ENCODE data around the gene PTPRC.

PTPRC gene

DNA sequence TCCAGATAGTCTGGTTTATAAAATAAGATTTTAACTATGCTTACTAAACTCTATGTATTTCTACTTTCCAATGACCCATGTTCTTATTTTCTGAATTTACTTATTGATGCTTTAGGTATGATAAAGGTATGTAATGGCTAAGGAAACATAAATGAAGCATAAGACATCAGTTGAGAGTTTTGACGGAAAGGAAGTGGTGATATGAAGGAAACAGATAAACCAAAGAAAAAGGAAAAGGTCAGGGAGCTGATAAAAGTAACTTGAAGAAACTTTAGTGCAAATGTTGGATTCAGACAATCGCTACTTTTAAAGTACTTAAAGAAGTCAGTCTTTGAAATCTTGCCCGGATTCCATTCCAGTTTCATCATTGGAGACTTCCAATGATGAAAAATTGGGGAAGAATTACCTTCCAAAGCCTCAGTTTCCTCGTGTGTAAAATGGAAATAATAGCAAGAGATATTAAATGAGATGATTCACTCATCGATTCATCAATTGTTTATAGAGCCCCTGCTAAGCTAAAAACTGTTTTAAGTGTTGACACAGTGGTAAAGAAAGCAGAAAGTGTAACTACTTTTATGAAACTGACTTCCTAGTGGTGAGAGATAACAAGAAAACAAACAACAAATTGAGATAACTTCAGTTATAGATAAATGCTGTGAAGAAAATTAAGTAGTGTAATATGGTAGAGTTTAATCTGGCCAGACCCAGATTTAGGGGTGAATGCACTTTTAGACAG, 10.6 kb downstream of the PTPRC start:
- DNase-seq = no peak

DNA sequence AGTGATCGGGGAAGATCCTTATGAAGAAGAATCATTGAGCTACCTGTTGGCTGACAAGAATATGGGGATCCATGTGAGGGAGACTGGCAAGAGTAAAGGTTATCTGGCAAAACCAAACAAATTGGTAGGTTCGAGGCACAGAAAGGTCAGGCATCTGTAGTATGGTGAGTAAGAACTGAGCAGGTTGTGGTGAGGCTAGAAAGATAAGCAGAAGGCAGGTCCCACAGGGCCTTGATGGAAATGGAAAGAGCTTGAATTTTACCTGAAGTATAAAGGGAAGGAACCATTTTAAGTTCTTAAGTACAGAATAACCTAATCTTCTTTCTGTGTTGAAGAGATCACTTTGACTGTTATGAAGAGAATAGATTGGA, 11.1 kb downstream of the PTPRC start:
- no peak for DNase-seq

DNA sequence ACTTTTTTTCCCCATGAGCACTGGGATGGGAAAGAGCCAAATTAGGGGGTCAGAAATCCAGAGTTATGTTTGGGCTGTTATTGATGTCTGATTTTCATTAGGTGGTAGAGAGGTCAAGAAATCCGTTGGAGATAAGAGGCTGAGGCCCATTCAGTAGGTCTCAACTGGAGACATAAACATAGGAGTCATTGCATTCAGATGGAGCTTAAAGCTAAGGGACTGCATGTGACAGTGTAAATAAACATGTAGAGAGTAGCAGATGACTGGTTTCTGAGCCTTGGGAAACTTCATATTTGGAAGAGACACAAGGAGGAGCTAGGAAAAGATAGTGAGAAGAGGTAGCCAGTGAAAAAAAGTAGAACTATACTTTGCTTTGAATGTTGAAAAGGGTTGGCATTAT, 11.7 kb downstream of the PTPRC start:
- DNase-seq = no peak

DNA sequence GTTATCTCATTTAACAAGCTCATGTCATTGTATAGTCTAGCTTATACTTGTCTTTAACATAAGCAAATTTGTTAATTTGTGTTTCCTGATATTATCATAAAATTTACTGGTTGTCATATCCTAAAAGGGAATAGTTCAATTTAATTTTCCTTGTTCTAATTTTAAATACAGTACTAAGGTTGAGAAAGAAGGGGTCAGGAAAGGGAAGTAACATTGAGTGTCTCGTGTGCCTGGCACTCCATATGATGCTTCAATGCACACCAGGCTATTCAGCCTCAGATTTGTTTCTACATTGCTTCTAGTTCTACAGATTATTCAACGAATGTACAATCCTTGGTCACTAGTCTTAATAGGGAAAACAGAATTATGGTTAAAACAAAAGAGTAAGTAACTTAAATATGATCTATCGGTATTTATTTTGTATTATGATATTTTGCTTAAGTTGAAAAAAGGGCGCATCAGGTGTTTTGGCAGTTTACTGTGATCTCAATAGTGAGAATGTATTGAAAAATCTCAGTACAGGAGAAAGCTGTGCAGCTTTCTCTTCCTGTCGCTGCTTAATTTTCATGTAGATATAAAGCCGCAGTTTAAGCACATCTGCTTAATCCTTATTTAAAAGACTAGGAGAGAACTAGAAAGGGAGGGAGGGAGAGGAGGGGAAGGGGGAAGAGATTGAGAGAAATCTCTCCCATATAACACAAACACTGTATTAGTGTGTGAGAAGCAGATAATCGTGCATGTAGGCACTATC, 13.0 kb downstream of the PTPRC start:
- no peak for DNase-seq

DNA sequence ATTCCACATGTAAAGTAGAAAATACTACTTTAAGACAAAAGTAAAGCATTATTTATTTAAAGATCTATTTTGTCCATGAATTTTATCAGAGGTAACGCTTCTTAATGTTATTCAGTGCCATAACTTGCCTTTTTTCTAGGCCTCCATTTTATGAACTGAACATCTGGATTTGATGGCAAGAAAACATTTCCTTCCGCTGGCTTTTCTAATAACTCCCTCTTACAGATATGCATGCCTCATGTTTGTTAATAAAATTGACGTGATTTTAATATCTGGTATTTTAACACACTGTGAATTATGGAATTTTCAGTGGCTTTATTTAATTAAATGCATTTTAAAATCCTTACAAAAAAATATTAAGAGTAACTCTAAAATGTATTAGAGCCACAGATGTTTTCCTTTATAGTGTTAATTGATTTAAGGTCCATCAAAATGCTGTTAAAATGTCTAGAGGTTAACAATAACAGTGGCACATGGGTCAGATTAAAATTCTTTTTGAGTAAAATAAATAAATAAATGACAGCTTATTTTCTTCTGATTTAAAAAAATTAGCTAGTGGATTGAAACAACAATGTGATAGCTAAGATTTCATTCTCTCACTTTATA, 15.1 kb downstream of the PTPRC start:
- no peak for DNase-seq

DNA sequence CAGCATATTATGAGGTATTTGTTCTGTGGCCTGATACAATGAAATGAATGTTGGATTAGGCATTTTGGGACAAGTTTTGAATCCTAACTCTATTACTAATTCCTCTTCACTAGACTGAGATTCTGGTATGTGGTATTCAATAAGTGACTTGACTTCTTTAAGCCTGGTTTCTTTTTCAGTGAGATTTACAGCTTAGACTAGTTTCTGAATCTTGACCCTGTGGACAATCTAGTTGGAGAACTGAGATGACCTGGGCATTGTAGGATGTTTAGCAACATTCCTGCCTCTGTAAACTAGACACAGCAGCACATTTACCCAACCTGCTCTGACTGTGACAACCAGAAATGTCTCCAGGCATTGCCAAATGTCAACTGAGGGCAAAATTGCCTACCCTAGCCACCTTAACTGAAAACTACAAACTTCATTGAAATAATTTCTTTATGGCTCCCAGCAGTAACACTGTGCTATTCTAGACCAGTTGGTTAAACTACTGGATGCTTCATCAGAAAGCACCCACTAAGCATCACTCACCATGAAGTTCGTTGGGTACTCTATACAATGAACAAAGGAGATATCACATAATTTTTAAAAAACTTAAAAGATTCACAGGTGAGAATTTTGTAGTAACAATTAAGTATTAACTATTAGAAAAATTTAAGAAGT, 16.8 kb downstream of the PTPRC start:
- no peak for DNase-seq

DNA sequence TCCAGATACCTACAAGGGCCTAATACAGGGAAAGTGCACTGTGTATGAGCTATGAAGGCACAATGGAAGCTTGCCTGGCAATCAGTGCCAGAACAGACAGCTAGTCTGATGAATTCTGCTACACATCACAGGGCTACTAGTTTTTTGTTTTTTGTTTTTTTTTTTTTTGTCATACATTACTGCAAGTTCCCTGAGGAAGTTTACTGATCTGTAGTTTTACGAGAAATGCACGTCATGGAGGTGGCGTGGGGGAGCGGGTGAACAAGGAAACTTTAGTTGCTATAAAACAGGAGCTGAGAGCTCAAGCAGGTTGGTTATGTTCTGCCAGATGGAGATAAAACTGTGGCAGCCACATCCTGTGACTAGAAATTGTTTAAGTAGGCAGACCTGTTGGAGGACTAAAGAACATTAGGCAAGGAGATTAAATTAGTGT, 17.7 kb downstream of the PTPRC start:
- no peak for DNase-seq

DNA sequence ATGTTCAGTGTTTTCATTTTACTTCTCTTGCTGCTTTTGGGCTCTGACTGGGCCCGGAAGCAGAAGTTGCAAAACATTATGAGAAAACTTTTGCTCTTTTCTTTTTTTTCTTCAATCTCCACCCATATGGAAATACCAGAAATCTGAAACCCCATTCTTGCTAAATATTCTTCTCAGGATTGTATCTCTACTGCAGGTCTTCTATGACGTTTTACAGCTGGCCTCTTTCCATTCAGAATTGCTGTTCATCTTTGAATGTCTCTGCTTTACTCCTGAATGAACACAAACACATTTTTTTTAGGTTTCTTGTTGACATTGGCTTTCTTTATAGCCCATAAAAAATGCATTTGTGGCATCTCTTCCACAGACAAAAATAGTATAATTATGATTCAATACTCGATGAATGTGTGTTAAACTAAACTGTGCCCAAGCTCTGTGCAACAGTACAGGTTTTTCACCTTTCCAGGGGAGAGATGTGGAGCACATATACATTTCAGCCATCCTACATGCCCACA, 18.8 kb downstream of the PTPRC start:
- peak; percentile 39 for DNase-seq

DNA sequence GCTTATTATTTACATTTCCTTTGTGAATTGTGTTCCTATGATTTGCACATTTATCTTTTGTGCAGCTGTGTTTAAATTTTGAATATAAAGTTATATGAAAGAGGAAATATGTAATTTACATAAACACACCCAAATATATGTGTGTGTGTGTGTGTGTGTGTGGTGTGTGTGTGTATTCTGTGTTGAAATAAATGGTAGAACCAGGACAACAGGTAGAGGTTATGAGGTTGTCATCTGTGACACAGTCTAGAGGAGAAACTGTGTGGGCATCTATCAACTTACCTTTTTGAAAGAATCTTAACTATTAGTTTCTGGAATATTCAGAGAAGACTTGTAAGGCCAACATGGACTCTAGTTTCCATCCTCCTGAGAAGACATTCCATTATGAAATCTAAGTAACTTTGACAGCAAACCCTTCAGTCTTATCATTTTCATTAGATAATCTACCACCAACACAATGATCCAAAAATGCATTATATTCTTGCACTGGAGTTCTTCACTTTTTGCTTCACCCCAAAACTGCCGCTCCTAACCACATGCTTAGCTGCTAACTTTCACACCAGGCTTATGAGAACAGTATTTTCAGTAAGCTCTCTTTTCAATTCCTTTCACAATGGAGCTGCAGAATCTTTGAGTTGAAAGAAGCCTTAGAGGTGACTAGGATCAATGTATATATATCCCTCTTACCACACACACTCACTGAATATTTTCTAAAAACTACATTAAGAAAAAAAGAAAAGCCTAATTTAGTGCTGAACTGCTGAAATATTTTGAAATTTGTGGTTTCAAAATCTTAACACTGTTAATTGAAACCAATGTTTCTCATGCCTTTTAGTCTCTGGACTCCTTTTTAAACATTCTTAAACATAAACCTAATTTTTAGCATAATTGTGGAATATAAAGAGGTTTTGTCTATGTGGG, 21.8 kb downstream of the PTPRC start:
- DNase-seq = no peak

DNA sequence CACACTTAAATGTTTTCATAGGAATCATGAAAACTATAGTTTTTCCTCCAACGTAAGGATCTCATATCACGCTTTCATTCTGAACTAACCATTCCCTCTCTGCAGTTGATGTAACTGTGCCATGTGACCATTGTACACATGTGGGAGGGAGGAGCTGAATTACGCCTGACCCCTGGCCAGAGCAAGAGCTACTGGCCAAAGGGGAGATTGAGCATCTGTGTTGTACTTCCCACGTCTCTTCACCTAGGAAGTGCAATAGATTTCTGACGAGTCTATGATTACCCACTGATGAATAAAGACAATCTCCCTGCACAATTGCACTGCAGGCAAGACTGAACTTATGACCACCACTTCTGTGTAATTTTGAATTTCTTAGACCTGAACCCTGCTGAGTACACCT, 24.0 kb downstream of the PTPRC start:
- no peak for DNase-seq

DNA sequence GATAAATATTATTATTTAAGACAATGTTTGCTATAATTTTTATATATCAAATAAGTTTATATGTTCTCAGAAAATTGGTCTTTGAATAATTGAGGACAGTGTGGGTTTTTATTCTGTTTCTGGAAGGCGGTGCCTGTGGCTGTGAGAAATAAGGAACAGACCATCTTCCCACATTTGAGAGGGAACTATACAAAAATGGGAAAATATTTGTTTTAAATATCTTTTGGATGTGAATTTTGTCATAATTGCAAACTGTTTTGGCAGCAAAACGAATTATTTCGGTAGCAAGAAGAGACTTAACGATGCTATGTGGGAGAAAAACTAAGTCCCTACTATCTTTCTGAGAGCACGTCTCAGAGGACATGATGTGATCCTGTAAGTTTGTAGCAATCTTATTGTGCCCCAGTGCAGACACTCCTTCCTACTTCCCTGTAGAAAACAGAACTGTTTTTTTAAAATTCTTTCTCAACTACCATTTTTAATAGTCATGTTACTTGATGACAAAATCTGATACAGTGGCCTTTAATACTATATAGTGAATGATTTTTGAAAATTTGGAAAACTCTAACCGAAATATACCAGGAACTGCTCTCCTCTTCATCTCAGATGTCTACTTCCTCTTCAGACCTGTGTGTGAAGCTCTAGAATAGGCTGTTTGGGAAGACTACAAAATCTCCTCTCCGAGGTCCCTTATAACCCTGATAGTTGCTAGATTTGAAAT, 25.4 kb downstream of the PTPRC start:
- no peak for DNase-seq

DNA sequence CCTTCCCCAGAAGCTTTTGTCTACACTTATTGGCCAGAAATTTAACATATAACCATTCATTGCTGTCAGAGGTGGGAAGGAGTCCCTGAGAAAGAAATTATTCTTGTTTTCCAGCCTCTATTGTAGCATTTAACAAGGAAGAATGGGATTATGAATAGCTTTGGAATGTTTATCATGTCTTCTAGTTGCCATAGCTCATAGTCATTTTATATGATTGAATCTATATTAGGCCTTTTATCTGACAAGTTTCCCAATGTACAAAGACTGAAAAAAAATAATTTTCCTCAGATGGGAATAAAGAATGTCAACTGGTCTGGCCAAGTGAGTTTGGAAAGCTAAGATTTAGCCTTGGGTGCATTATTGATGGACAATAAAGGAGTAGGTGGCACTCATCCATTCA, 28.3 kb downstream of the PTPRC start:
- DNase-seq = no peak

DNA sequence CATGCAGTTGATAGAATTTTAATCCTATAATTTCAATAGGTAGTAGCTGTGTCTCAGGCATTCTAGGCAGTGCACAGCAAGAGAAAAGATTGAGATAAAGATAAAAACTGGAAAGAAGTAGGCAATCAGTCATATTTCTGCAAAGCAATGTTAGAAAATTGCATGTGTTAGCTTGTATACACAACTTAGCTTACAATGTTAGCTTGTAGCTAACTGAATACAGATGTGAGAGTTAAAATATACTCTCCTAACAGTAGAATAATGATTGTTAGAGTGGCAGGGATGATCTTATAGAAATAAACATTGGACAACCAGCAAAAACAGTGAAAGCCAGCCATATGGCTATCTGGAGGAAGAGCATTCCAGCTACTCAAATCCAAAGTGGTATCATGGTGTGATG, 29.0 kb downstream of the PTPRC start:
- no peak for DNase-seq

DNA sequence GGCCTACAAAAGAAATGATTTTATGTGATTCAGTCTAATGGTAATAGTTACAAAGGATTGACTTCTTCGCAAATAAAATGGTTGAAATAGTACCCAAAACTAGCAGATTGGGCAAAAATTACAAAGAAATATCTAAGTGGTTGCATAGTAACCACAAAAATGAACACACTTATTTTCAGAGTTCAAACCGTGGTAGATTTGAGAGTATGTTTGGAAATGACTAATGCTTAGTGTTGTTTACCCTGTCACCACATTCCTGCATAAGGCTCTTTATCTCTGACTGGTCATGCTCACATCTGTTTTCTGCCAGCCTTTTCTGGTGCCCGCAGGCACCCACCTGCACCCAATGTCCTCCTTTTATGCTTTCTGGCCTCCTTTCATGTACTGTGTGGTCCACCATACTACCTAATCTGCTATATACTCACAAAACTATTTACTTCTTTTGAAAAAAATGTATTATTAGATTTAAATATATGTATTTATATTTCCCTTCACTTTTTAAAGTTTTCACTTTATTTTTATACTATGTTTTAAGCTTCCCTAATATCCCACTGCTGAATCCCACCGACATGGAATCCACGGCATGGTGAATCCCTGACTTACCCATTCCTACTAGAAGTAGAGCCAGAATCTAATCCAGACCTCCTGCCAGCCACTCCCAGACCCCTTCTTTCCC, 30.3 kb downstream of the PTPRC start:
- no peak for DNase-seq

DNA sequence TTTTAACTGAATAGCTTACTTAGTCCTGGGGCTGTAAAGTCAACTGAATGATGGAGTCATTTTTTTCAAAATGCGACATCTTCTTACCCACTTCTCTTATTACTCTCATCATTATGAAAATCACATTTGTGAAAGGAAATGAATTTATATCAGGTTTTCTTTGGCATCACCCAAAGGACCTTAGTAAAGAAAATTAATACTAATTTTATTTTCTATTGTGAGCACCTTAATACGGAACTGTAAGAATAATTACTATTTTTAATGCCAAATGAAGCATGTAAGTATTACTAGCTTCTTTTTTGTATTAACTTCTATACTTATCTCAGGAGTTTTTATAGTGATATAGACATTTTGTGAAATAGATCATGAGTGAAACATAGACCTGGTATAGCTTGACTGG, 30.9 kb downstream of the PTPRC start:
- no peak for DNase-seq

DNA sequence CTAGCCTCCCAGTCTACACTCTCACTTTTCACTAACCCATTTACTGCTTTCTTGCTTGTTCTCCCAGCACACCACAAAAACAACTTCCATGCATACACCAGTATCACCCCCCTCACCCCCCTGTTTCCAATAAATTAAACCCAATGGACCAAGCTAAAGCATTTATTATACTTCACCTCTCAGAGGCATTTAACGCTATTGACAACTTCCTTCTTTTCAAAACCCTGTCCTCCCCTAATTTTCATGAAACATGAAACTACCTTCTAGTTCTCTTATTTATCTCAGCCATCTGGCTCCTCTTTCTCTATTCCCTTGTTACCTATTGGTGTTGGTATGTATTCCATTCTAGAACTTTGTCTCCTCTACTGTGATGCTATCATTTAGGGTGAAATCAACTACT, 32.3 kb downstream of the PTPRC start:
- DNase-seq = no peak

DNA sequence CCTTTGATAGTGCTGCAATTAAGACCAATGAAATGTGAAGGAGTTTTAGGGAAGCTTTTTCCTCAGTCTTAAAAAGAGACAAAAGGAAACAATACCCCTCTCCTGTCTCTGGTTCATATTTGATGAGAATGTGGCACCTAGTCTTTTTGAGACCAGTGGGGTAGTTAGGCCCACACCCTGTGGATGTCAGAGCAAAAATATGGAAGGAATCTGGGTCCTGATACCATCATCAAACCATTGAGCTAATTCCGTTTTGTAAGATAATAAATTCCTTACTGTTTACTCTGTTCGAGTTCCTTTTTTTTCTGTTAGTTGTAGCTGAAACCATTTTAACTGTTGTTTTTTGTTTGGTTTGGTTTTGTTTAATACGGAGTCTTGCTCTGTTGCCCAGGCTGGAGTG, 33.3 kb downstream of the PTPRC start:
- no peak for DNase-seq

DNA sequence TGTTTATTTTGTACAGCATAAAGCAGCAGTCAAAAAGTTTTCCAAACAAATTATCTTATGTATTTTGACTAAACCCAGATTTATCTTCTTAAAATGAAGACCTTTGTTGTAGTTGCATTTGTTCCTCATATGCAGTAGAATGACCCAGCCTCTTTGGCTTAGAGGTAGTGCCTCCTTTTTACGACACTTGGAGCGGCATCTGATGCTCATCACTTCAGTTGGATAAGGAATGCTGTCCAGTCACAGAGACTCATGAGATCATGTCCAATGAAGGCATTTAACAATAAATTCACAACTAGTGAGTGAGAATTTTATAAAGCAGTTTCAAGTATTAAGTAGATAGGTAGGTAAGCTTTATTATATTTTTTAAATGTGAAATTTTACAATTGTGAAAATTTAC, 35.2 kb downstream of the PTPRC start:
- DNase-seq = no peak

DNA sequence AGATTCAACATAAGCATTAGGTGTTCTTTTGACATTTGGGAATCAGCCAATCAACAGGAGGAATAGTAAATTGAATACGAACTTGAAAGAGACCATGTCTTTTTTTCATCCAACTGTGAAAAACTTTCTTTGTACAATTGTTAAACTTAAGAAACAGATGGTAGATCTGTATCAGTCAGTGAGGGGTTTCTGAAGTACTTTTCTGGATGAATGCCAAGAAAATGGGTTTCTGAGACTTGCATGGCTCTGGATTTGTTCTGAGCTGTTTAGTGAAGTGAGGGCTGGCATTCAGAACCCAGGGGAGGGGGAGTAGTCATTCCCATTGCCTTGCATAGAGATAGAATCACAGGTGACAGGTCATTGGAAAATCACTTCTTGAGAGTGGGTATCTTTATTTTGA, 37.4 kb downstream of the PTPRC start:
- no peak for DNase-seq

DNA sequence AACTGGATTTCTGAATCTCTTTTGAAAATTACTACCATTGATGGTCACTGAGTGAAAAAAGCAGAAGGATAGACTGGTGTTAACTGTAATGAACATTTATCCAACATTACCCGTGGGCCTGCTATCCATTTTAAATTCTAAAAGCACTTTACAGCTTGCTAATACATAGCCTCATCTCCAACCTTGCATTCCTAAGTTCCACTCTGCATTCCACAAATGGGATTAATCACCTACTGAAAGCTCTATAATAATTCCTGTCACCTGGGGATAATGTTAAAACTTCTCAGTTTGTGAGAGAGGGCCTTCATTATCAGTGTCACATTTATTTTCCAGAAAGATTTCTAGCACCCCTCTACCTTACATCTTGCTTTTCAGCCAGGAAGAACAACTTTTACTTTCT, 38.2 kb downstream of the PTPRC start:
- no peak for DNase-seq

DNA sequence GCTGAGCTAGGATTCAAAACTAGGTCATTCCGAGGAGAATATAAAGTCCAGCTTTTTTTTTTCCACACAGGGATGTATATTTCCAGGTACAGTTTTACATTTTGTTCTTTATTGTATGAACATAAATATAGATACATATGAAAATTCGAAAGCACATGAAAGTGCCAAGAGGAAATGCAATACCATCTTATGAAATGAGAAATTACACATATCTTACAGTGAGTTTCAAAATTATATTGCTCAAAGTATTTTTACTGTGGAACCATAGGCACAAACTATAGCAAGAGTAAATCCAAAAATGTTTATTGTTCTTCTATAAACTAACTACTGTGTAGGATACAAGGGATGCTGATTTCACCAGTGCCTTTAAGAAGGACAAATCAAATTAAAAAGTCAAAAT, 39.0 kb downstream of the PTPRC start:
- no peak for DNase-seq
